ENCODE results near the gene CCDC17.
"Not testable (repeated sequence)": the region's sequence is repeated elsewhere in the genome, so short reads cannot be mapped to it uniquely, and the experiment has no call there.

Gene CCDC17

DNA sequence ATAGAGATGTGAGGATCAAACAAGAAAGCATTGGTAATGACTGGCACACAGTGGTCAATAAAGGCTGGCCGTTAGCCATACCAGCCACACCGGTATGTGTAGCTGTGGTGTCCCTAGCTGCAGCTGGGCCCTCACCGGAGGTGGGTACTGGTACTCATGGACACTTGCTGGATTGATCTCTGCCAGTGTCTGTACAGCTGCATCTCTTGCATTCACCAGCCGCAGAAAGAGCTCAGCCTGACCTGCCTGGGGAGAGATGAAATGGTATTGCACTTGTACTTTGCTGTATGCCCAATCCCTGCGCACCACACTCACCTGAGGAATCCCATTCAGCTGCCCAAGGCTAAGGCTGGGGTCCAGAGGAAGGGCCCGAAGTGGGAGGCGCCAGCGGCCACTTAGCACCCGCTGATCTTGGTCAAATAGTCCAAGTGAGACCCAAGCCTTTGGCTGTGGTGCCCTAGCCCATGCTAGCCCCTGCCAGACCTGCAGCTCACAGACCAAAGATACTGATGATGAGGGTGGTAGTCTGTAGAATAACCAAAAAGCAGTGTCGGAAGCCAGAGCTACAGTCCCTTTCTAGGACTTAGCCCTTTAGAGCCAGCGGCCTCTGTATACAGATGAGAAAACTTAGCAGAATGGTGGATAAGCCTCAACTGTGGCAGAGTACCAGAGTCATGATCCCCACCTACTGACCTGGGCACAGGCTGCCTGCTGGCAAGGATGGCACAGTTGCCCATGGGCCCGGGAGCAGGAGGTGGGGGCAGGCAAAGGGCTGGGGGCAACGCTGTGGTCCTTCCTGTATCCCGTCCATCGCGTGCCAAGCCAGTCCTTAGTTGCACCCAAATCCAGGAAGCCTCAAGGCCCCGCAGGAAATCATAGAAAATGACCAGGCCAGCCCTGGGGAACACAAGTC lies 3.0 kb downstream of the CCDC17 start:
- peaks cover 2% of the 10 kb centered on the region for H3K4me1 ChIP-seq (ENCODE audit: control insufficient read depth, insufficient read depth, low read length)
- H3K27me3 ChIP-seq (ENCODE audit: control insufficient read depth, insufficient read depth, low read length): no peaks in the 10 kb centered on the region
- H3K36me3 ChIP-seq (ENCODE audit: control insufficient read depth, insufficient read depth, low read length): peaks cover 32% of the 10 kb centered on the region
- H3K27ac ChIP-seq (ENCODE audit: low read depth, low read length): no peak overlapping the region
- no peak overlapping the region for H3K4me3 ChIP-seq (ENCODE audit: low read length)
- H3K9ac ChIP-seq (ENCODE audit: low read length): no peak overlapping the region

DNA sequence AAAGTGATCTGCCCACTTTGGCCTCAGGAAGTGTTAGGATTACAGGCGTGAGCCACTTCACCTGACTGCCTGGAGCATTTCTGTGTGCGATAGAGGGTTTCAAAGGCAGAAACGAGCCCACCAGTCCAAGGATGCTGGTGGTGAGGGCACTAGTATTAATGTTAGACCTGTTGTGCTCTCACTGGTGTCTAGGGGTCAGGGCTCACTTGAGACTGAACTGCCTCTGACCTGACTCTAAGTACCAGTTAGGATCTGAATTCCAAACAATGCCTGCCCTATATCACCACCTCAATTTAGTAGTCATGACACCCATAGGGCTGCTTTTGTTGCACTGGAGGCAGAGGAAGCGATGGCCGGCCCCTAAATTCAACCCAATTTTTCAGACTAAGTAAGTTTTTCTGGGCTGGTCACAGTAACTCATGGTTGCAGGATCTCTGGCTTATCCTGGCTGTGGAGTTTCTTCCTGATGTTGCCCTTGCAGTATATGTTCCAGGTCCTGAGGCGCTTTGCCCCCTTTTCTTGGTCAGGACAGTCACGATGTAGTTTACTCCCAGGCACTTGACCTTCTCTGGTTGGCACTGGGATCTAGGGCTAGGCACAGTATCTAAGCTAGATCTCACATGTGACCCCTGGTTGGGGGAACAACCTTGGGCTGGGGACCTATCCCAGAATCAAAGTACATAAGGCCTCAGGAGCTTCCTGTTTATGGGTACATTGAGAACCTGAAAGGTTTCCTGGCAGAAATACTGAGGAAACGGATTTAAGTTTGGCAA lies 4.5 kb downstream of the CCDC17 start:
- Histone ChIP-seq H3K4me3 (ENCODE audit: low read length) (no peak overlapping the region), H3K36me3 (ENCODE audit: control insufficient read depth, insufficient read depth, low read length) (peaks cover 28% of the 10 kb centered on the region), H3K27ac (ENCODE audit: low read depth, low read length) (no peak overlapping the region), H3K4me1 (ENCODE audit: control insufficient read depth, insufficient read depth, low read length) (peaks cover 2% of the 10 kb centered on the region), H3K9ac (ENCODE audit: low read length) (no peak overlapping the region), H3K27me3 (ENCODE audit: control insufficient read depth, insufficient read depth, low read length) (no peaks in the 10 kb centered on the region)

DNA sequence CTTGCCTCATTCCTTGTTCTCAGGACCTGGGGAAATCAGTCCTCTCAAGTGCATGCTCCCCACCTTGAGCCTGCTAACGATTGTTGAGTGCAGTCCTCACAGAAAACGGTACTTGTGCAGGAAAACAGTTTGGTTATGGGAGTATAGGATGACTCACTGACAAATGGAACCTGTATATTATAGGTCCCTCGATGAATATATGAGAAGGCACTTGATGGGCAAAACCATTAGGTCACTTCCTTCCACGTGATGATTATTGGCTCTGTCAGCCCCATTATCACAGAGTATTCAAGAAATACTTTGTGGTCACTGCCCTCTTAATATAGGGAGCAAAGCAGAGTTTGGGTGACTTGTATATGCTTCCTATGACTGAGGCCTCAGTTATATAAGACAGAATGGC lies 6.2 kb downstream of the CCDC17 start:
- Histone ChIP-seq H3K9ac (ENCODE audit: low read length) (no peak overlapping the region), H3K4me3 (ENCODE audit: low read length) (no peak overlapping the region), H3K27ac (ENCODE audit: low read depth, low read length) (no peak overlapping the region), H3K36me3 (ENCODE audit: control insufficient read depth, insufficient read depth, low read length) (peaks cover 23% of the 10 kb centered on the region), H3K4me1 (ENCODE audit: control insufficient read depth, insufficient read depth, low read length) (peaks cover 2% of the 10 kb centered on the region), H3K27me3 (ENCODE audit: control insufficient read depth, insufficient read depth, low read length) (no peaks in the 10 kb centered on the region)

DNA sequence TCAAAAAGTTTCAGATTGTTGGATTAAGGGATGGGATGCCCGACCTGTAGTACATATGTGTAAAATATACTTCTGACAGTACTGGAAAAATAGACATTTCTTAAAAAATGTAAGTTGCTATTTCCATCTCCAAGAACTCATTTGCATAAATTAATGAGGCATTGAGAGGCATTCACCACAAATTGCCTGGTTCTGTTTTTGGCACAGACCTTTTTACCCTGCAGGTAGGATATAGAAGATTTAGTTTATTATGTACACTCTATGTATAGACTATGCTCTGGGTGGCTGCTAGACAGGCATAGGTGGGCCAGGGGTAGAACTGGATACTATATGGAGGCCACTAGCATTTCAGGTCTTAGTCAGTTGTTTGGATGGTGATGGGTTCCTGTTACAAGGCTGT lies 8.0 kb downstream of the CCDC17 start:
- Histone ChIP-seq H3K9ac (ENCODE audit: low read length) (no peak overlapping the region), H3K4me1 (ENCODE audit: control insufficient read depth, insufficient read depth, low read length) (no peaks in the 10 kb centered on the region), H3K27me3 (ENCODE audit: control insufficient read depth, insufficient read depth, low read length) (no peaks in the 10 kb centered on the region), H3K27ac (ENCODE audit: low read depth, low read length) (no peak overlapping the region), H3K4me3 (ENCODE audit: low read length) (no peak overlapping the region), H3K36me3 (ENCODE audit: control insufficient read depth, insufficient read depth, low read length) (peaks cover 19% of the 10 kb centered on the region)

DNA sequence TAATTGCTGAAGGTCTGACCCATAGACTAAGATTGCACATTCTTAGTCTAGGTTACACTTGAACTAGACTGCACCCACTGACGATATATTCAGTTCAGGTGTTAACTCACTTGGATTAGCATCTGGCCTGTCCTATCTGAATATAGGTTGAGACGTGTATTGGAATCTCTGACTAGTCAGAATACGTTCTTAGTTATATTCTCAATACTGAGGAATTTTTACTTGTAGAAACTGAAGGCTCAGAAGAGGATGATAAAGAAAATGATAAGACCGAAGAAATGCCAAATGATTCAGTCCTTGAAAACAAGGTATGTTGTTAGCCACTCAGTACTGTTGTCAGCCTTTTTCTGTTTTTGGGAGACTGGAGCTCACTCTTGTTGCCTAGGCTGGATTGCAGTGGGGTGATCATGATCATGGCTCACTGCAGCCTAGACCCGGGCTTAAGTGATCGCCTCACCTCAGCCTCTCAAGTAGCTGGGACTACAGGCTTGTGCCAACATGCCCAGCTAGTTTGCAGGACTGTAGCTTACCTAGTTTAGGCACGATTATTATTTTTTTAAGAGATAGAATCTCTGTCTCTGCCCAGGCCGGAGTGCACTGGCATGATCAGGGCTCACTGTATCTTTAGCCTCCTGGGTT lies 10.8 kb downstream of the CCDC17 start:
- Histone ChIP-seq H3K4me3 (ENCODE audit: low read length) (no peak overlapping the region), H3K4me1 (ENCODE audit: control insufficient read depth, insufficient read depth, low read length) (no peaks in the 10 kb centered on the region), H3K9ac (ENCODE audit: low read length) (no peak overlapping the region), H3K36me3 (ENCODE audit: control insufficient read depth, insufficient read depth, low read length) (peaks cover 19% of the 10 kb centered on the region), H3K27me3 (ENCODE audit: control insufficient read depth, insufficient read depth, low read length) (no peaks in the 10 kb centered on the region), H3K27ac (ENCODE audit: low read depth, low read length) (no peak overlapping the region)

GRCh38 chr1:45610589-45611226 lies 13.1 kb downstream of the CCDC17 start:
- Histone ChIP-seq H3K36me3 (ENCODE audit: control insufficient read depth, insufficient read depth, low read length) (peaks cover 4% of the 10 kb centered on the region), H3K27me3 (ENCODE audit: control insufficient read depth, insufficient read depth, low read length) (no peaks in the 10 kb centered on the region), H3K4me3 (ENCODE audit: low read length) (no peak overlapping the region), H3K4me1 (ENCODE audit: control insufficient read depth, insufficient read depth, low read length) (peaks cover 2% of the 10 kb centered on the region), H3K27ac (ENCODE audit: low read depth, low read length) (no peak overlapping the region), H3K9ac (ENCODE audit: low read length) (no peak overlapping the region)

DNA sequence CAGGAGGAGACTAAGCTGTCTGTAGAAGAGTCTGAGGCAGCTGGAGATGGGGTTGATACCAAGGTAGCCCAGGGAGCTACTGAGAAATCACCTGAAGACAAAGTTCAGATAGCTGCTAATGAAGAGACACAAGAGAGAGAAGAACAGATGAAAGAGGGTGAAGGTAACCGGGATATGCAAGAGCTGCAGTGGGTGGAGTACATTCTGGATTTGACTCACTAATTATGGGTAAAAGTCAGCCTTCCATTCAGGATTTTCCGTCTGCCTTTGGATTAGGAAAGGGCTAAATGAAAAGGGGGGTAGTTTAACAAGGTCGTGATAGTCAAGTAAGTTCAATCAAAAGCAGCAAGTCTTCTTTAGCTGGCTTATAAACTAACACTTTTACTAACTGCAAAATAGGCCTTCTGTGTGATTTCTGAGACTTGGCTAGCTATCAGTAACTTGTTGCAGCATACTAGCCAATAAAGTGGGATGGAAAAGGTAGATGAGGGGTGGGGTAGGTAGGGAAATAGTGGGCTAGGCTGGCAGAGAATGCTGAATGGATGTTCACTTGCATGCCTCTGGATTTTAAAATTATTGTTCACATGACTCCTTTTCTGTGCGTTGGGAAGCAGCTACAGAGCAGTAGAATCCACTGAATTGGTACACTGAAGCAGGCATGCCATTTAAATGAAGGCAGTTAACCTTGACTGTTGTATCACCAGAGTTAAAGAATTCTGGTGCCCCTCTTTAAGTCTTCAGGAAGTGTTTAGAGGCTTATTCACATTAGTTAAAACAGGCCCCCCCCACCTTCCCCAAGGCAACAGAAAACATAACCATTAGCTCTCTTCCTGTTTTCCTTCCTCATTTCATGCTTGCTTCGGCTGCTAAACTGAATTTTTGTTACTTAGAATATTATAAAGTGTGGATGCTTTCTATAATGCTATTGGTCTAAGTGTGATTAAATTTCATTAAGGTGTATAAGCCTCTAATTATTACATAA lies 15.4 kb downstream of the CCDC17 start:
- no peak overlapping the region for H3K4me3 ChIP-seq (ENCODE audit: low read length)

DNA sequence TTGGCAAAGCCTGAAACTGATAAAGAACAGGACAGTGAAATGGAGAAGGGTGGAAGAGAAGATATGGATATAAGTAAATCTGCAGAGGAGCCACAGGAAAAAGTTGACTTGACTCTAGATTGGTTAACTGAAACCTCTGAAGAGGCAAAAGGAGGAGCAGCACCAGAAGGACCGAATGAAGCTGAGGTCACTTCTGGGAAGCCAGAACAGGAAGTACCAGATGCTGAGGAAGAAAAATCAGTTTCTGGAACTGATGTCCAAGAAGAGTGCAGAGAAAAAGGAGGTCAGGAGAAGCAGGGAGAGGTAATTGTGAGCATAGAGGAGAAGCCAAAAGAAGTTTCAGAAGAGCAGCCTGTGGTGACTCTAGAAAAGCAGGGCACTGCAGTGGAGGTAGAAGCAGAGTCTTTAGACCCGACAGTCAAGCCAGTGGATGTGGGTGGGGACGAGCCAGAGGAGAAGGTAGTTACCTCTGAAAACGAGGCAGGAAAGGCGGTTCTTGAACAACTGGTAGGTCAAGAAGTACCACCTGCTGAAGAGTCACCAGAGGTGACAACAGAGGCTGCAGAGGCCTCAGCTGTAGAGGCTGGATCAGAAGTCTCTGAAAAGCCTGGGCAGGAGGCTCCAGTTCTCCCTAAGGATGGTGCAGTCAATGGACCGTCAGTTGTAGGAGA lies 16.3 kb downstream of the CCDC17 start:
- peaks cover 4% of the 10 kb centered on the region for H3K36me3 ChIP-seq (ENCODE audit: control insufficient read depth, insufficient read depth, low read length)
- no peak overlapping the region for H3K27ac ChIP-seq (ENCODE audit: low read depth, low read length)
- peaks cover 2% of the 10 kb centered on the region for H3K4me1 ChIP-seq (ENCODE audit: control insufficient read depth, insufficient read depth, low read length)
- no peak overlapping the region for H3K4me3 ChIP-seq (ENCODE audit: low read length)
- no peaks in the 10 kb centered on the region for H3K27me3 ChIP-seq (ENCODE audit: control insufficient read depth, insufficient read depth, low read length)
- no peak overlapping the region for H3K9ac ChIP-seq (ENCODE audit: low read length)

More for the DNA sequence above, 15.4 kb downstream of the CCDC17 start:
- Histone ChIP-seq H3K36me3 (ENCODE audit: control insufficient read depth, insufficient read depth, low read length) (peaks cover 4% of the 10 kb centered on the region), H3K27ac (ENCODE audit: low read depth, low read length) (no peak overlapping the region), H3K27me3 (ENCODE audit: control insufficient read depth, insufficient read depth, low read length) (no peaks in the 10 kb centered on the region), H3K4me1 (ENCODE audit: control insufficient read depth, insufficient read depth, low read length) (peaks cover 2% of the 10 kb centered on the region), H3K9ac (ENCODE audit: low read length) (no peak overlapping the region)

DNA sequence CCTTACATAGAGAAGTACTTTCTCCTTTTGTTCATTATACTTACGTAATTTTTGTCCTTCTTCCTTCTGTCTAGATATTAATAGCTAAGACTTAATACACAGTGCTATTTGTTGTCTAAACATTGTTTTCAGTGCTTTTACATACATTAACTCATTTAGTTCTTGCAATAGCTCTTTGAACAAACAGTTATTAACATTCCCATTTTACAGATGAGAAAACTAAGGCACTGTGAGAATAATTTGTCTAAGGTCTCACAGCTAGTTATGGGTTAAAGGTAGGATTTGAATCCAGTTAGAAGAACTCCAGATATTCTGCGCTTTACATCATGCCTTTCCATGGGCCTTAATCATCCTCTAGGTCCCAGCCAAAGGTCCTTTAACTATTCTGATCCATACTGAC lies 19.6 kb downstream of the CCDC17 start:
- no peaks in the 10 kb centered on the region for H3K27me3 ChIP-seq (ENCODE audit: control insufficient read depth, insufficient read depth, low read length)
- no peak overlapping the region for H3K9ac ChIP-seq (ENCODE audit: low read length)
- peaks cover 2% of the 10 kb centered on the region for H3K4me1 ChIP-seq (ENCODE audit: control insufficient read depth, insufficient read depth, low read length)
- no peak overlapping the region for H3K4me3 ChIP-seq (ENCODE audit: low read length)
- H3K36me3 ChIP-seq (ENCODE audit: control insufficient read depth, insufficient read depth, low read length): peaks cover 1% of the 10 kb centered on the region
- H3K27ac ChIP-seq (ENCODE audit: low read depth, low read length): no peak overlapping the region

GRCh38 chr1:45596765-45597164 lies 27.1 kb downstream of the CCDC17 start:
- not testable (repeated sequence) for H3K36me3 ChIP-seq (ENCODE audit: control insufficient read depth, insufficient read depth, low read length); H3K4me1 ChIP-seq (ENCODE audit: control insufficient read depth, insufficient read depth, low read length); H3K4me3 ChIP-seq (ENCODE audit: low read length); H3K27me3 ChIP-seq (ENCODE audit: control insufficient read depth, insufficient read depth, low read length); H3K9ac ChIP-seq (ENCODE audit: low read length); H3K27ac ChIP-seq (ENCODE audit: low read depth, low read length)

- H3K27me3 ChIP-seq (ENCODE audit: control insufficient read depth, insufficient read depth, low read length): no peaks in the 10 kb centered on the region
- H3K4me3 ChIP-seq (ENCODE audit: low read length): no peak overlapping the region
- H3K36me3 ChIP-seq (ENCODE audit: control insufficient read depth, insufficient read depth, low read length): peaks cover 6% of the 10 kb centered on the region
- no peaks in the 10 kb centered on the region for H3K4me1 ChIP-seq (ENCODE audit: control insufficient read depth, insufficient read depth, low read length)
- no peak overlapping the region for H3K9ac ChIP-seq (ENCODE audit: low read length)
- H3K27ac ChIP-seq (ENCODE audit: low read depth, low read length): no peak overlapping the region
Measured at GRCh38 chr1:45594412-45594811, 29.4 kb downstream of the CCDC17 start.
